Neural crest cell (in vitro differentiated cells): Measurements from ENCODE around the gene KIAA1549. TPM values are rescaled to one million over a fixed set of nuclear protein-coding genes. Genes with fewer than 3 reads are reported as not detected.
A peak's percentile ranks its signal among the peaks of the same experiment; 100 is the strongest.

ENCODE experiments used
- DNase-seq: peaks from one replicate; pipeline ENCODE4 v3.0.0; 2021; ENCODE audit warnings: low read depth, mixed read lengths, low spot score
- H3K27ac Mint-ChIP-seq: one replicate; pipeline ENCODE4 v1.8.0; 2021; ENCODE audit warnings: mild to moderate bottlenecking, mixed read lengths; ENCODE audit not compliant: unreplicated experiment
- H3K27me3 Mint-ChIP-seq: 2 replicates; pipeline ENCODE4 v1.8.0; 2021; ENCODE audit warnings: low read depth, mild to moderate bottlenecking, mixed read lengths
- H3K36me3 Mint-ChIP-seq: 2 replicates; pipeline ENCODE4 v1.8.0; 2021; ENCODE audit warnings: low read depth, mild to moderate bottlenecking, mixed read lengths
- H3K4me1 Mint-ChIP-seq: 2 replicates; pipeline ENCODE4 v1.8.0; 2021; ENCODE audit warnings: mixed read lengths
- H3K4me3 Mint-ChIP-seq: one replicate; pipeline ENCODE4 v1.8.0; 2021; ENCODE audit warnings: mild to moderate bottlenecking, mixed read lengths
- H3K9me3 Mint-ChIP-seq: 2 replicates; pipeline ENCODE4 v1.8.0; 2021; ENCODE audit warnings: mixed read lengths
- CTCF ChIP-seq: fragments of 200-600 bp; sonication (generic); conservative IDR thresholded peaks from 2 replicates; pipeline ENCODE4 v1.5.0; 2021; ENCODE audit warnings: antibody characterized with exemption, mild to moderate bottlenecking
- total RNA-seq: library from RNA; stranded (reverse); gene quantifications from 2 replicates; pipeline ENCODE4 v1.2.1, GENCODE V29; 2021

The KIAA1549 gene
- total RNA-seq, 1 donor from 2014 or later, result 33.2 TPM

DNA sequence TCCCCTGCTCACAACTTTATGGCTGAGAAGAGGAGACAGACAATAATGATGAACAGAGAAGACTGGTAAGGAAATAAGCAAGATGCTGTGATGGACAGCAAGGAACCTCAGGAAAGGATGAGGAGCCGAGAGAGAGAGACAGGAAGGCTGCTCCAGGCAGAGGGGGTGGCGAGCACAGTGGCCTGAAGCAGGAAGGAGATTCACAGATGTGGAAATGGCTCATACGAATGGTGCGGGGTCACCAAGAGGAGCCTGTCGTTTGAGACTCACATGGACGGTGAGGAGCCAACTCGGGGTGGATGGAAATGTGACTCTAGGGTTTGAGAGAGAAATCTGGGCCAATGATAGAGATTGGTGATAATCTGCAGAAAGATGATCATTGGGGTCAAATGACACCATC, 43.7 kb downstream of the KIAA1549 start:
- no peaks in the 10 kb centered on the region for H3K27me3 Mint-ChIP-seq
- no peak overlapping the region for H3K4me3 Mint-ChIP-seq
- no peak for TF ChIP-seq CTCF
- peak overlapping the region; percentile 4 for H3K27ac Mint-ChIP-seq
- no peak for DNase-seq
- H3K36me3 Mint-ChIP-seq, result peaks cover 17% of the 10 kb centered on the region
- peaks cover 20% of the 10 kb centered on the region for H3K4me1 Mint-ChIP-seq
- H3K9me3 Mint-ChIP-seq, result peaks cover 3% of the 10 kb centered on the region

DNA sequence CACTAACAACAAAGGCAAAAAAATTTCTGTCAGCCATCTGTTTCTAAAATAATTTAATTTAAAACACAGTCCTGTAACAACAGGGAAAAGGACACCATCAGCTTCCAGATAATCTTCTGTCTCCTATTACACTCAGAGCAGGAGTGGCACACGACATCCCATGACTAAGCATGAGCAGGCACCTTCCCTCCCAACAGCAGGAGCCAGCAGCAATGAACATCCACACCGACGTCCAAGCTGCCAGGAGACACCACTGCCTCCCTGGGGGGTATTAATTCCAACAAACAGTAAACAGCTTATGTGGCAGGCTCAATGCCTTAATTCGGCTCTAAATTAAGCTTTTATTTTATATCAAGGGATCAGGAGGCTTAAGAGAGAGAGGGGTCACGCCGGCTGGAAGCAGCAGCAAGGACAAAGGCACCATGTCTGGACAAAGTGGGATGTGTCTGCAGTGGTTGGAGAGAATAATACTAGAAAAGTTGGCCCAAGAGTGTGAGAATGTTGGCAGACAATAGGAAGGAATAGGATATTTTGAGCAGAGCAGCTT, 45.7 kb downstream of the KIAA1549 start:
- H3K4me3 Mint-ChIP-seq, result no peak overlapping the region
- peaks cover 3% of the 10 kb centered on the region for H3K9me3 Mint-ChIP-seq
- no peak for DNase-seq
- TF ChIP-seq CTCF, result no peak
- peak overlapping the region; percentile 86 for H3K27ac Mint-ChIP-seq
- peaks cover 14% of the 10 kb centered on the region for H3K36me3 Mint-ChIP-seq
- H3K27me3 Mint-ChIP-seq, result no peaks in the 10 kb centered on the region
- H3K4me1 Mint-ChIP-seq, result peaks cover 20% of the 10 kb centered on the region

GRCh38 chr7:138934861-138935260, 46.3 kb downstream of the KIAA1549 start:
- peak overlapping the region; percentile 45 for H3K27ac Mint-ChIP-seq
- peaks cover 23% of the 10 kb centered on the region for H3K4me1 Mint-ChIP-seq
- TF ChIP-seq CTCF, result no peak
- peaks cover 4% of the 10 kb centered on the region for H3K9me3 Mint-ChIP-seq
- no peak for DNase-seq
- no peaks in the 10 kb centered on the region for H3K27me3 Mint-ChIP-seq
- H3K4me3 Mint-ChIP-seq, result no peak overlapping the region
- peaks cover 17% of the 10 kb centered on the region for H3K36me3 Mint-ChIP-seq

- Mint-ChIP-seq H3K4me3 (no peak overlapping the region), H3K27me3 (no peaks in the 10 kb centered on the region), H3K27ac (no peak overlapping the region), H3K36me3 (peaks cover 19% of the 10 kb centered on the region), H3K9me3 (peaks cover 5% of the 10 kb centered on the region), H3K4me1 (peaks cover 28% of the 10 kb centered on the region)
- TF ChIP-seq CTCF, result no peak
- DNase-seq, result no peak
Observed at GRCh38 chr7:138934367-138934766, 46.8 kb downstream of the KIAA1549 start.

- DNase-seq, result no peak
- Mint-ChIP-seq H3K27me3 (no peaks in the 10 kb centered on the region), H3K4me1 (peaks cover 32% of the 10 kb centered on the region), H3K9me3 (peaks cover 5% of the 10 kb centered on the region), H3K27ac (peak overlapping the region; percentile 16), H3K4me3 (no peak overlapping the region), H3K36me3 (peaks cover 17% of the 10 kb centered on the region)
- no peak for TF ChIP-seq CTCF
Observed at GRCh38 chr7:138932870-138933269, 48.3 kb downstream of the KIAA1549 start.
